Pancreas (tissue), 10 donors: ENCODE results near the gene SLC39A10. TPM values are rescaled to one million over a fixed set of nuclear protein-coding genes. Genes with fewer than 3 reads are reported as not detected.

Experiments used
- ATAC-seq, 4 donors: fragments of 200-7000 bp; cut with Tn5 transposase; one replicate each; pipeline versions ENCODE4 v1.8.0 to v1.9.1; 2020; ENCODE audit warnings: mild to moderate bottlenecking in 4 of 4, moderate library complexity in 4 of 4
- DNase-seq, 6 donors: peaks; one replicate each; pipeline ENCODE4 v3.0.0-alpha.2; 2020
- FAIRE-seq: peaks from 2 replicates; lab custom pipeline; 2012; peaks lifted over from hg19 to GRCh38; lab: Jason Lieb, UNC
- H3K27ac ChIP-seq, 4 donors: fragments of 200-600 bp; sonication (generic); 1 replicate in 3 of 4; 2 replicates in 1 of 4; pipeline versions ENCODE4 v1.5.0 to v1.8.0; 2020
- H3K27me3 ChIP-seq, 4 donors: fragments of 200-600 bp; one replicate each; pipeline ENCODE4 v1.8.0; 2021
- H3K36me3 ChIP-seq, 3 donors: fragments of 200-600 bp; sonication (generic) in 1 of 3; one replicate each; pipeline versions ENCODE4 v1.5.0 to v1.8.0; 2020 to 2021
- H3K4me1 ChIP-seq, 3 donors: fragments of 200-600 bp; one replicate each; pipeline ENCODE4 v1.8.0; 2021
- H3K4me3 ChIP-seq, 4 donors: fragments of 200-600 bp; sonication (generic) in 2 of 4; one replicate each; pipeline versions ENCODE4 v1.5.0 to v1.8.0; 2020 to 2021
- H3K9me3 ChIP-seq, 4 donors: fragments of 200-600 bp; one replicate each; pipeline ENCODE4 v1.8.0; 2021
- CTCF ChIP-seq, 4 donors: fragments of 200-600 bp; sonication (generic) in 3 of 4; IDR thresholded peaks; one replicate each; pipeline versions ENCODE4 v1.5.0 to v1.8.0; 2021; ENCODE audit warnings: antibody characterized with exemption in 4 of 4
- WGBS, 2 donors: extraction: QIAGEN DNeasy Blood & Tissue Kit; methylation state at CpG; one replicate each; pipeline ENCODE4 v1.1.7; 2013; 5-methylcytosine and 5-hydroxymethylcytosine counted together
- intact Hi-C, 3 donors: fragments of 100-400 bp; cut with DNase I; formaldehyde crosslinking; loops; one replicate each; pipeline versions ENCODE4 v1.11.1 to v1.14.2; 2022
- polyA plus RNA-seq, 2 donors: library from polyadenylated mRNA; stranded (reverse); fragments of 200-250 nt; gene quantifications; one replicate each; pipeline ENCODE4 v1.2.3, GENCODE V29; 2013
- total RNA-seq, 6 donors: library from RNA; stranded (reverse); fragmentation: NEBNext Ultra II Directional in 4 of 6; extraction: Animal tissue kit (Norgen Biotek cat#: 25700) in 4 of 6; gene quantifications; one replicate each; pipeline versions ENCODE4 v1.2.1 to v1.2.4, GENCODE V29; 2021 to 2023
- donor health status: healthy with polysubstance abuse.
- donor health status: DM: no; HTN: no; CAD: no; lungs with moderate emphysema.
- donor health status: DM: no; HTN: no; CAD: no.
- donor health status: control.
- donor health status: control.
- donor health status: Bipolar disorder and iron deficiency.
- donor health status: DM: yes; HTN: yes; CAD: no.
- donor health status: DM: no; HTN: no; CAD: no.
- donor health status: DM: no; HTN: no; CAD: no.
- donor health status: DM: yes; HTN: yes; CAD: no.

Gene SLC39A10
- total and polyA plus RNA-seq, 8 donors: 6.3 to 17.3 (median 10.9) TPM

GRCh38 chr2:195709901-195710806 lies 53.1 kb downstream of the SLC39A10 start:
- Histone ChIP-seq H3K4me3 (no peak overlapping the region), H3K9me3 (no peaks in the 10 kb centered on the region), H3K36me3 (no peaks in the 10 kb centered on the region), H3K4me1 (no peaks in the 10 kb centered on the region), H3K27me3 (no peaks in the 10 kb centered on the region), H3K27ac (no peak overlapping the region)
- intact Hi-C loops: no loop called here
- 75 to 81% methylated on average over 2 of the region's 2 CpGs for WGBS, 2 donors
- TF ChIP-seq CTCF (IDR thresholded peaks at IDR 0.05): no peak
- DNase-seq (no peak), FAIRE-seq (no peak), ATAC-seq (no peak)

- TF ChIP-seq CTCF (IDR thresholded peaks at IDR 0.05): no peak
- Histone ChIP-seq H3K36me3 (no peaks in the 10 kb centered on the region), H3K4me1 (no peaks in the 10 kb centered on the region), H3K4me3 (no peak overlapping the region), H3K27ac (no peak overlapping the region), H3K9me3 (no peaks in the 10 kb centered on the region), H3K27me3 (no peaks in the 10 kb centered on the region)
- FAIRE-seq (no peak), DNase-seq (no peak), ATAC-seq (no peak)
- intact Hi-C loops: no loop called here
These were observed 54.5 kb downstream of the SLC39A10 start for GRCh38 chr2:195711478-195711877.

GRCh38 chr2:195716466-195716865 lies 59.4 kb downstream of the SLC39A10 start:
- no peak for DNase-seq
- Histone ChIP-seq H3K9me3 (no peaks in the 10 kb centered on the region), H3K4me1 (no peaks in the 10 kb centered on the region), H3K36me3 (no peaks in the 10 kb centered on the region), H3K27me3 (no peaks in the 10 kb centered on the region), H3K27ac (no peak overlapping the region), H3K4me3 (no peak overlapping the region)
- 92 to 99% methylated on average over 4 of the region's 4 CpGs for WGBS, 2 donors
- ATAC-seq: no peak
- FAIRE-seq: no peak
- TF ChIP-seq CTCF (IDR thresholded peaks at IDR 0.05): no peak
- intact Hi-C loops: no loop called here

GRCh38 chr2:195721042-195721441 lies 64.0 kb downstream of the SLC39A10 start:
- Histone ChIP-seq H3K4me3 (no peak overlapping the region), H3K36me3 (no peaks in the 10 kb centered on the region), H3K27me3 (no peaks in the 10 kb centered on the region), H3K9me3 (no peaks in the 10 kb centered on the region), H3K27ac (no peak overlapping the region), H3K4me1 (no peaks in the 10 kb centered on the region)
- FAIRE-seq (no peak), ATAC-seq (no peak), DNase-seq (no peak)
- no peak for TF ChIP-seq CTCF (IDR thresholded peaks at IDR 0.05)
- intact Hi-C loops: no loop called here
- 97 to 98% methylated on average over 2 of the region's 2 CpGs for WGBS, 2 donors

GRCh38 chr2:195722075-195722474 lies 65.0 kb downstream of the SLC39A10 start:
- no peak for TF ChIP-seq CTCF (IDR thresholded peaks at IDR 0.05)
- Histone ChIP-seq H3K36me3 (no peaks in the 10 kb centered on the region), H3K9me3 (no peaks in the 10 kb centered on the region), H3K4me1 (no peaks in the 10 kb centered on the region), H3K27ac (no peak overlapping the region), H3K4me3 (no peak overlapping the region), H3K27me3 (no peaks in the 10 kb centered on the region)
- intact Hi-C loops: no loop called here
- FAIRE-seq: no peak
- WGBS, 2 donors: 97 to 99% methylated on average over 1 of the region's 1 CpG
- ATAC-seq: no peak
- DNase-seq: no peak
